Activated T-helper 1 cell treated with anti-CD3 and anti-CD28 coated beads, Interleukin-2, amount 50 U/mL, for 16 hours (primary cell): Measurements from ENCODE around the gene TDRD10.

Experiments used
- DNase-seq, 2 donors: peaks; one replicate each; pipeline ENCODE4 v3.0.0-alpha.2; 2020; ENCODE audit warnings: low read depth in 1 of 2, low spot score in 1 of 2

TDRD10 gene, protein sequence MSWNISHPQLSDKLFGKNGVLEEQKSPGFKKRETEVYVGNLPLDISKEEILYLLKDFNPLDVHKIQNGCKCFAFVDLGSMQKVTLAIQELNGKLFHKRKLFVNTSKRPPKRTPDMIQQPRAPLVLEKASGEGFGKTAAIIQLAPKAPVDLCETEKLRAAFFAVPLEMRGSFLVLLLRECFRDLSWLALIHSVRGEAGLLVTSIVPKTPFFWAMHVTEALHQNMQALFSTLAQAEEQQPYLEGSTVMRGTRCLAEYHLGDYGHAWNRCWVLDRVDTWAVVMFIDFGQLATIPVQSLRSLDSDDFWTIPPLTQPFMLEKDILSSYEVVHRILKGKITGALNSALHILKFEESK

DNA sequence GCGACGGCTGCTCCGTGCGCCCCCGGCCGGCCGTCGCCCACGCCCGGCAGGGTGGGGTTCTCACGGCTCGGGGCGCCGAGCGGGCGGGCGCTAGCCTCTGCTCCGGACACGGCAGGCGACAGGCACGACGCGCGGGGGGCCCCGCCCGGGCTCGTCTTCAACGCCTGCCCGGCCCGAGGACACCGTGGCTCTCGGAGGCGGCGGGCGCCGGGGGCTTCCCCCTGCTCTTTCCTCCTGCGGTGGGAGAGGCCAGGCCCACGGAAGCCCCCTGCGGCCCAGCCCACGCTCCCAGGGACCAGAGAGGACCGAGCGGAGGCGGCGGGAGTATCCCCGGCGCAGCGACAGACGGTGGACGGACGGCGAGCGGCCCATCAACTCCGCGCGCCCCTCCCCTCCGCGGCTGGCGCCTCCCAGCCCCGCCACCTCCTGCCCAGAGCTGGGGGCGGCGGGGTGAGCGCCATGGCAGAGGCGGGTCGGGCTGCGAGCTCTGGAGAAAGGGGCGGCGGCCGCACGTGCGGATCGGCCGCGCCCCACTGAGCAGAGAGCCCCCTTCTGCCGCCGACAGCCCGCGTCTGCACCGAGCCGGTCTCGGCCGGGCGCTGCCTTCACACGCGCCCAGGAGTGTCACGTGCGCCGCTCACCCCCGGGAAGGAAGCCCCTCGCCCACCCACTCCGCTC, at the start of gene TDRD10, which contains the start of gene SHE:
TSS of gene TDRD10 (plus strand) at position 154 of the 678 bp plus-strand sequence. CDS start 4,685 bp downstream, outside the sequence.
TSS of gene SHE (minus strand) at position 347 of the 678 bp plus-strand sequence. CDS start 386 bp downstream, outside the sequence.
- DNase-seq: no peak

DNA sequence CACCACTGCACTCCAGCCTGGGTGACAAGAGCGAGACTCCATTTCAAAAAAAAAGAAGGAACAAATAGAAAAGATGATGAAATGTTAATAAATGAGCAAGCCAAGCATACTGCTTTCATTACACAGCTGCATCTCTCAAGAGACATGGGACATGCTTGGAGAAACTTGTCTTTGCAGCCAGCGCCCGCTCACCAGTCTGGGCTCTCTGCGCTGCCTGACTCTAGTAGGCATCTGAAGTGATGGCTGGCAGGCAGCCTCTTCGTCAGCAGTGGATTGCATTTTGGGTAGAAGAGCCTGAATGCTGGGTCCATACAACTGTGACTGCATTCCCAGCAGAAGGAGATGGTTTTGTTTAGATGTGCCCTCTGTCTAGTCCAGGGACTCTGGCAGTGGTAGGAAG, 48.9 kb upstream of the TDRD10 start:
- DNase-seq: no peak

DNA sequence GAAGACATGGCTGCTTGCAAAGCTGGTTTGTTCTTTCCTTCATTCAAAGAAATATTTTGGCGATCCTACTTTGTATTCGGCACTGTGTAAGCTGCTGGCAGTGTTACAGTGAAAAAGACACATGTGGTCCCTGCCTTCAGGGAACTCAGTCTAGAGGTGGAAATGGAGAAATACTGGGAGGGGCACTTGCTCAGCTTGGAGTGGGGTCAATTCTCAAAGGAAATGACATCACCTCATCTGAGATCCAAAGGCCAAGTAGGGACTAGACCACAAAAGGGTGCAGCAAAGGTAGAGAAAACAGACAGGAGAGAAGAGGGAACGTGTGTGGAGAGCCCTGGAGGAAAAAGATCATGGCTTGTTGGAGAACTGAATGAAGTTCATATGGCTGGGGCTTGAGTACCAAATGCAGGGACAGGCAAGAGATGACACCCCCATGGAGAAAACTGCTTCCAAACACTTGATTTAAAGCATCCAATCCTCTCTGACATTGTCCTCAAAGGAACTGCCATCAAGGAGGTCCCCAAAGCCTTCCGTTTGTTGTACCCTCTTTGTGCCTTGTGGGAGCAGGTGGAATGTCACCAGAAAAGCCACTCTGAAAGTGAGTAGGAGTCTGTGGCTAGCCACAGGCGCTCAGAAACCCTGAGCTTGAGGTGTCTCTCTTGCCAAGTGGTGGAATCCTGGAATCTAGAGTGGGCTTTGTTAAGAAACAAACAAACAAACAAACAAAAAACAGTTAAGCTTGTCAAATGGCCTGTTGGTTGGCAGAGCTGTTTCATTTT, 48.3 kb upstream of the TDRD10 start:
- DNase-seq: no peak

DNA sequence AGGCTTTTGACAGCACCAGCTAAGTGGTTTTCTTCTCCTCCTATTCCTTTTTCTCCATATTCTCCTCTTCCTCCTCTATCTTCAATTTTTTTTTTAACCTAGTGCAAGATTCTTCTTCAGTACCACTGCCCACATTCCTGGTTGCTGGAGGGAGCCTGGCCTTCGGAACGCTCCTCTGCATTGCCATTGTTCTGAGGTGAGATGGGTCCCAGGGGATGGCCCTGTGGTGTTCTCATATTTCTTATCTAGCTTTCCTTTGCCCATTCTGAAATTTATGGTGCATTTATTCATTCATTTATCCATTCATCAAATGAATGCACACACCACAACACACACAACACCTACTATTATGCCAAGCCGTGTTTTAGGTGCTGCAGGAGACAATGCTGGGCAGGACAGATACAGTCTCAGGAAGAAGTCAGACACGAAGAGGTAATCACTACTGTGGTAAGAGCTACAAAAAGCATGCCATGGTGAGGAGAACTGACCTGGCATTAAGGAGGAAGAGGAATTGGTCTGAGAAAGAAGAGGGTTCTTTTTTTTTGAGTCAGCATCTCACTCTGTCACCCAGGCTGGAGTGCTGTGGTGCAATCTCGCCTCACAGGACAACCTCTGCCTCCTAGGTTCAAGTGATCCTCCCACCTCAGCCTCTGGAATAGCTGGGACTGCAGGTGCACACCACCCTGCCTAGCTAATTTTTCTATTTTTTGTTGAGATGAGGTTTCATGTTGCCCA, 47.5 kb upstream of the TDRD10 start:
- no peak for DNase-seq

DNA sequence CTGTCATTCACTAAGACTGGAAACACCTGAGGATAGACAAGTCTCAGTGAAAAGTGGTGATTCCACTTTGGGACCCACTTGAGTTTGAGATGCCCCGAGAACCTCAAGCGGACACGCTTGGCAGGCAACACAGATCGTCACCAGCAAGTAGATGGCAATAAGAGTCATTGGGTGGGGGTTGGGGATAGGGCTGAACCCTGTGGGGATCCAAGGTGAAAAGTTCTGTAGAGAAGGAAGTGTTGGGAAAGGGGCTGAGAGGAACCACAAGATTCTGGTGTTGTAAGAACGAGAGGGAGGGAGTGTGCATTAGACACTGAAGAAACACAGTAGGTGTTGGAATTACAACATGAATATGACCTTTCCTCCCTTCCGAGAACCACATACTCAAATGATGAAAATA, 45.4 kb upstream of the TDRD10 start:
- no peak for DNase-seq

DNA sequence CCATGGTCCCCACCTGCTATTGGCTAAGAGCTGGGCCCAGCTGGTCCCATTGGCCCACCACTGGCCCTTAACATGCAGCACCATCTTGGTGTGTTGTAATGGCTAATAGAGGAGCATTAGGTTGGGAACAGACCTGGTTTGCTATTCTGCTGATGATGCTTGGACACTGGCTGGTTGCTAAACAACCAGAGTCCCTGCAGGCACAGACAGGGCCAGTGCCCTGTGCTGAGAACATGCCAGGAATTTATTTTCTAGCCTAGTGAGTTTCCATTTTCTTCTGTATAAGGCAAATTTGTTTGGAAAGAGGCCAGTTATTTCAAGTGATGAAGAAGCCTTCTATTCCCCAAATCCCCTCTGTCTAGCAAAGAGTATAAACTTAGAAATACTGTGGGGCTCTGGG, 42.9 kb upstream of the TDRD10 start:
- DNase-seq: no peak

DNA sequence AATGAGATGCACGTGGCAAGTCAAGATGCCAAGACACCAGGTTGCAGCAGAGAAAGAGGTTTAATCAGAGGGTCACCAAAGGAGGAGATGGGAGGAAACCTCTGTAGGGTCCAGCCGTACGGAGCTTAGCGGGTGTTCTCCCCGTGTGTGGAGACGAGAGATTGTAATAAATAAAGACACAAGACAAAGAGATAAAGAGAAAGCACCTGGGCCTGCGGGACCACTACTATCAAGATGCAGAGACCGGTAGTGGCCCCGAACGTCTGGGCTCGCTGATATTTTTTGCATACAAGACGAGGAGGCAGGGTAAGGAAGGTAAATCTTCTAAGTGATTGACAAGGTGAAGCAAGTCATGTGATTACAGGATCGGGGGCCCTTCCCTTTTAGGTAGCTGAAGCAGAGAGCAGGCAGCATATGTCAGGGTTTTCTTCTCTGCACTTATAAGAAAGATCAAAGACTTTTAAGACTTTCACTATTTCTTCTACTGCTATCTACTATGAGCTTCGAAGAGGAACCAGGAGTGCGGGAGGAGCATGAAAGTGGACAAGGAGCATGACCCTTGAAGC, 41.2 kb upstream of the TDRD10 start:
- DNase-seq: no peak

DNA sequence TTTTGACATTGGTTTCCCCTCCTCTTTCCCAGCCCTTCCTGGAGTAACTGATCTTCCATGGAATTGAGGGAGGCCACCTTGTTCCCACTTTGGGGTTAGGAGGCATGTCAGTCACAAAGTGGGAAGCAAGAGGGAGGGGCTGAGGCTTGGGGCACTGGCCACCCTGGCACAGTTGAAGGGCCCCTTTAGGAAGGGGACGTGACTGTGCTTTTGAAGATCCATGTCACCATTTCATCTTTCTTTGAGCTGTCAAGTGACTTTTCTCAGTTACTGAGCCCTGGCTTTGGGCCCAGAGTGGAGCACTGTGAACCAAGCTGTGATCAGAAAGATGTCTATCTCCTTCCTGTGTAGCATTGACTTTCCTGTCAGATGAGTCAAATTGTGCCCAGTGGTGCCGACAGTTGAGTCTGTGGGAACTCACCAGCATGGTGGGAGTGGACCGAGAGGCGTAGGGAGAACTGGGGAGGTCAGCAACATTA, 38.5 kb upstream of the TDRD10 start:
- peak; percentile 35 to 50 for DNase-seq

DNA sequence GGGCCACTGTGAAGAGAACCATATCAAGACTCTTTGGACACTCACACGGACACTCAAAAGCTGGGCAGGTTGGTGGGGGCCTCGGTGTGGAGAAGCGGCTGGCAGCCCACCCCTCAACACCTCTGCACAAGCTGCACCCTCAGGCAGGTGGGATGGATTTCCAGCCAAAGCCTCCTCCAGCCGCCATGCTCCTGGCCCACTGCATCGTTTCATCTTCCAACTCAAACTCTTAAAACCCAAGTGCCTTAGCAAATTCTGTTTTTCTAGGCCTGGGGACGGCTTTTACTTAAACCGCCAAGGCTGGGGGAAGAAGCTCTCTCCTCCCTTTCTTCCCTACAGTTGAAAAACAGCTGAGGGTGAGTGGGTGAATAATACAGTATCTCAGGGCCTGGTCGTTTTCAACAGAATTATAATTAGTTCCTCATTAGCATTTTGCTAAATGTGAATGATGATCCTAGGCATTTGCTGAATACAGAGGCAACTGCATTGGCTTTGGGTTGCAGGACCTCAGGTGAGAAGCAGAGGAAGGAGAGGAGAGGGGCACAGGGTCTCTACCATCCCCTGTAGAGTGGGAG, 36.3 kb upstream of the TDRD10 start:
- no peak for DNase-seq

DNA sequence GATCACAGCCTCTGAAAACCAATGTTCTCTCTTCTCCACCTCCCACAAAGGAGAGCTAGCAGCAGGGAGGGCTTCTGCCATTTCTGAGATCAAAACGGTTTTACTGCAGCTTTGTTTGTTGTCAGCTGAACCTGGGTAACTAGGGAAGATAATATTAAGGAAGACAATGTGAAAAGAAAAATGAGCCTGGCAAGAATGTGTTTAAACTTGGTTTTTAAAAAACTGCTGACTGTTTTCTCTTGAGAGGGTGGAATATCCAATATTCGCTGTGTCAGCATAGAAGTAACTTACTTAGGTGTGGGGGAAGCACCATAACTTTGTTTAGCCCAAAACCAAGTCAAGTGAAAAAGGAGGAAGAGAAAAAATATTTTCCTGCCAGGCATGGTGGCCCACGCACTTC, 35.8 kb upstream of the TDRD10 start:
- no peak for DNase-seq

DNA sequence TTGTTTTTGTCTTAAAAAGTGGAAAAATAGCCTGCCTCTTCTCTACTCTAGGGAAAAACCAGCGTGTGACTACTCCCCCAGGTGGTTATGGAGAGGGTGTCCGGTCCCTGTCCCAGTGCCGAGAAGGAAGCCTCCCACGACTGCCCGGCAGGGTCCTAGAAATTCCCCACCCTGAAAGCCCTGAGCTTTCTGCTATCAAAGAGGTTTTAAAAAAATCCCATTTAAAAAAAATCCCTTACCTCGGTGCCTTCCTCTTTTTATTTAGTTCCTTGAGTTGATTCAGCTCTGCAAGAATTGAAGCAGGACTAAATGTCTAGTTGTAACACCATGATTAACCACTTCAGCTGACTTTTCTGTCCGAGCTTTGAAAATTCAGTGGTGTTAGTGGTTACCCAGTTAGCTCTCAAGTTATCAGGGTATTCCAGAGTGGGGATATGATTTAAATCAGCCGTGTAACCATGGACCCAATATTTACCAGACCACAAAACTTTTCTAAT, 35.0 kb upstream of the TDRD10 start:
- DNase-seq: no peak

DNA sequence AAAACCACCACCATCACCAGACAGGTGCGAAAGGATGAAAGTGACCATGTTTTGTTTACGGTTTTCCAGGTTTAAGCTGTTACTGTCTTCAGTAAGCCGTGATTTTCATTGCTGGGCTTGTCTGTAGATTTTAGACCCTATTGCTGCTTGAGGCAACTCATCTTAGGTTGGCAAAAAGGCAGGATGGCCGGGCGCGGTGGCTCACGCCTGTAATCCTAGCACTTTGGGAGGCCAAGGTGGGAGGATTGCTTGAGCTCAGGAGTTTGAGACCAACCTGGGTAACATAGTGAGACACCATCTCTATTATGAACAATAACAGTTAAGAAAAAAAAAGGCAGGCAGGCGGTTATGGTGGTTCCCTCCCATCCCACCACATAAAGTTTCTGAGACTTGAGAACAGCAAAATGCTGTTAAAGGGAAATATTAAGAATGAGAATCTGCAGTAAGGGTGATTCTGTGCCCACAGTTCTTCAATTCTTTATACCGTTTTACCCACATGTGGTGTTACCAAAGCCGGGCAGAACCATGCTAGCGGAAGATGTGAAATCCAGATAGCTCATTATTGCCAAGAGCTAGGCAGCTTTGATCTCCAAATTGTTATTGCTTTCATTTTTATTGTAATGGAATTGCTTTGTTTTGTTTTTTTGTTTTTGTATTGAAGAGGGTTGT, 34.5 kb upstream of the TDRD10 start:
- DNase-seq: no peak

DNA sequence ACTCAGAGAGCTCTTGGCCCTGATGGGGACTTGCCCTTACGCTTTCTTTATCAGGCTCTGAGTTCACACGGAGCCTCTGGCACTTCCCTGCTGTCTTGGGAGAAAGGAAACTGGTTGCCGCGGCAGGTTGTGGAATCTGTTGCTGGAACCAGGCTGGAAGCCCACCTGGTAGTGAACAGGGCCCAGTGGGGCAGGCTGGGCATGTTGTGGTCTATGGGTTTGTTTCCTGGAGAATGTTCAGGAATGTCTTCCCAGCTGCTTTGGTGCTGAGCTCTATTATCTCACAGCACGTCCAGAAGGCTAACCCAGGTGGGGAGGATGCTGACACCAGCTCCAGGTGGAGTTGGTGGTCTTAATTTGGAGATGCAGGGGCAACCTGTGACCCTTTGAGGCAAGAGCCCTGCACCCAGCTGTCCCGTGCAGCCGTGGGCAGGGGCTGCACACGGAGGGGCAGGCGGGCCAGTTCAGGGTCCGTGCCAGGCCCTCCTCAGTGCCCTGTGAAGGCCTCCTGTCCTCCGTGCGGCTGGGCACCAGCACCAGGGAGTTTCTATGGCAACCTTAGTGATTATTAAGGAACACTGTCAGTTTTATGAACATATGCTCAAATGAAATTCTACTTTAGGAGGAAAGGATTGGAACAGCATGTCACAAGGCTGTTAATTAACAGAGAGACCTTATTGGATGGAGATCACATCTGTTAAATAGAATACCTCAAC, 33.3 kb upstream of the TDRD10 start:
- no peak for DNase-seq

DNA sequence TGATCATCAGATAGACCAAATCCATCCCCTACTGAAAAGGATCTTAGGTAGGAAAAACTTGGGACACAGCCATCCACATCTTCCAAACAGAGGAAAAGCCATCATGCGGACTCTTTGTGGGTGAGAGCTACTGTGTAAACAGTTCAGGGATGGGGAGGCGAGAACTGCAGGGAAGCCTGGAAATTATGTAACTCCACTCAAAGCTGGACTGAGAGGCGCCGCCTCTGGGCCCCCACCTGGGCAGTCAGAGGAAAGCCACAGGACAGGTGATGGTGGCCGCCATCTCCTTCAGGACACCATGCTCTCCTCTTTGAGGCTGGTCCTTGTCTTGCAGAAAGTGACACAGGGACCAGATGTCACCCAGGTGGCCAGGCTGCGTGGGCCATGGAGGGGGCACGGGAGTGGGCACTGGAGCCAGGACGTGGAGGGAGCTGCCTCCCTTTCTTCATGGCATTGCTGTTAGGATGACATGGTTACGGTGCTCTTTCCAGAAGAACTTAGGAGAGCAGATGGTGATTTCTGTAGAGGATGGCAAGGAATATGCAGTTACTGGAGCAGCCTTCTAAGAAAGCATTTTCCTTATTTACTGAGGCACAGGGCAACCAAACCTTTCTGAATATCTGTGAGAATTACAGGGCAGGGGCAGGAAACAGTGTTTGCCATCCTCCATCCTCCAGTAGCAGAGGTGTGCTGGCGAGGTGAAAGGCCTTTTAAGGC, 32.0 kb upstream of the TDRD10 start:
- no peak for DNase-seq

DNA sequence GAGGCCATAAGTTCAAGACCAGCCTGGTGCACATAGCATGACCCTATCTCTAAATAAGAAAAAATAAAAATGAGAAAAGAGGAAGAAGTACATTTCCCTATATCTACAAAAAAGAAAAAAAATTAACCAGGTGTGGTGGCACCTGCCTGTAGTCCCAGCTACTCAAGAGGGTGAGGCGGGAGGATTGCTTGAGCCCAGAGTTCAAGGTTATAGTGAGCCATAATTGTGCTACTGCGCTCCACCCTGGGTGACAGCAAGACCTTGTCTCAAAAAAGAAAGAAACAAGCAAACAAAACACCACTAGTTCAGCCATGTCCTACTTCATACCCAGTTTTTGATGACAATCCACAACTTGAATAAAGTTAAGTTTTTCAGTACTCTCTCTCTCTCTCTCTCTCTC, 30.7 kb upstream of the TDRD10 start:
- DNase-seq: no peak

DNA sequence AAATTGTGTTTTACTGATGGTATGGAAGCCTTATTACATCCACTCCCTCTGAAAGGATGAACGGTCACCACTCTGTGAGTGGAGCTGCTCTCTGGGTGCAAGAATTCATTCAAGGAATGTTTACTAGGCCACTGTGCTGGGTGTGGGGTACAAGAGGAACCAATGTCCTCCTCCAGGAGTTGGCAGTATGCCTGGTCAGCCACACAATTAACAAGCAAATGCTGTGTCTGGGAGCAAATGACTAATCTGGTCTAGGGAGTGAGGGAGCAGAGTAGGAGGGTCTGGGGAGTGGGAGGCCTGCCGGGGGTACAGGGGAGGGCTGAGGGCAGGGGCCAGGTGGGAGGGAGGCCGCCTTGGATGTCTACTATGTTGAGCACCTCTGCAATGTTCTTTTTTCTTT, 27.2 kb upstream of the TDRD10 start:
- DNase-seq: no peak

DNA sequence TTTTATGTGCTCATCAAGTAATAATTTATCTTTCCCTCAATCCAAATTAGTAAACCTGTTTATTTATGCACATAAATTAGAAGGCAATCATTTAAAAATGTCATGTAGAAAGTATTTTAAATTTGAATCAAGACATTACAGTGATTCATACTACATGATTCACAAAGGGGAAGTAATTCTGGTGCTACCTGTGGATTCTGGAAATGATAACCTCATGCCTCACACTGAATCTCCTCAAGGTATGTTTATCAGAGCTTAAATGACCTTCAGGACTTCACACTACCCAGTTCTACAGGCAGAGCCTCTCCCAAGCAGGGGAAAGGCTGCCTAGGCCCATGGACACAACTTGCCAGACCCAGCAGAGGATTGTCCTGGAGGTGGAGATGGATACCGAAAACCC, 25.2 kb upstream of the TDRD10 start:
- no peak for DNase-seq

DNA sequence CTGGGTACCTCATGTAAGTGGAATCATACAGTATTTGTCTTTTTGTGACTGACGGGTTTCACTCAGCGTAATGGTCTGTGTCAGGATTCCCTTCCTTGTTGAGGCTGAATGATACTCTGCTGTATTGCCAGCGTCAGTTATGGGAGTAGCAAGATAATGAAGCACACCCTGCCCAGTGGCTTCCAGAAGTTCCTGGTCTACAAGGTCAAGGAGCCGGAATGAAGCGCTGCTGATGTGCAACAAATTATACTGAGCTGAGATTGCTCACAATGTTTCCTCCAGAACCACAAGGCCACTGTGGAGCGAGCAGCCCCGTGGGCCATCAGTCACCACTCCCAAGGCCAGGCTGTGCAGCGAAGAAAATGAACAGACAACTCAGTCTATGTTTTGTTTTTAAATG, 24.0 kb upstream of the TDRD10 start:
- no peak for DNase-seq
